AG04450 (cell line): Measurements from ENCODE around the gene STOML2. TPM values are rescaled to one million over a fixed set of nuclear protein-coding genes. Genes with fewer than 3 reads are reported as not detected.
A peak's percentile ranks its signal among the peaks of the same experiment; 100 is the strongest.

Source experiments
- CTCF ChIA-PET: fragments of 300-600, 350-600 bp; formaldehyde crosslinking; extraction: SDS; loops from one replicate; lab custom pipeline; 2022; ENCODE audit warnings: antibody characterized with exemption, inconsistent platforms; lab: Charles Lee
- POLR2A ChIA-PET: fragments of 350-600 bp; formaldehyde crosslinking; extraction: SDS; loops from one replicate; lab custom pipeline; 2021; ENCODE audit warnings: antibody characterized with exemption, inconsistent platforms; lab: Yijun Ruan, JAX
- DNase-seq: peaks from one replicate; pipeline ENCODE4 v3.0.0-alpha.2; 2011; ENCODE audit warnings: low read depth, low spot score
- H3K27ac ChIP-seq: one replicate; pipeline ENCODE4 v1.5.1; 2012; ENCODE audit warnings: low read depth, low read length, control low read depth
- H3K27me3 ChIP-seq: one replicate; pipeline ENCODE4 v1.6.0; 2012; ENCODE audit warnings: low read length; ENCODE audit not compliant: control insufficient read depth, insufficient read depth
- H3K4me3 ChIP-seq: 2 replicates; pipeline ENCODE4 v1.5.1; 2011; ENCODE audit warnings: mild to moderate bottlenecking, low read depth, low read length, control low read depth
- H3K9me3 ChIP-seq: 2 replicates; pipeline ENCODE4 v1.5.1; 2012; ENCODE audit warnings: low read length; ENCODE audit not compliant: control insufficient read depth, insufficient read depth
- polyA plus RNA-seq: library from polyadenylated mRNA; depleted of rRNA; stranded (reverse); fragments of >200 nt; gene quantifications from 2 replicates; pipeline ENCODE4 v1.2.3, GENCODE V29; 2011
- TF ChIP-seq, protein P1 (sequence below): IDR thresholded peaks from 2 replicates; pipeline ENCODE4 v1.5.1; 2011; ENCODE audit warnings: low read depth, low read length, control low read depth, inconsistent platforms

Gene STOML2
- polyA plus RNA-seq, 1 experiment = 125 TPM

DNA sequence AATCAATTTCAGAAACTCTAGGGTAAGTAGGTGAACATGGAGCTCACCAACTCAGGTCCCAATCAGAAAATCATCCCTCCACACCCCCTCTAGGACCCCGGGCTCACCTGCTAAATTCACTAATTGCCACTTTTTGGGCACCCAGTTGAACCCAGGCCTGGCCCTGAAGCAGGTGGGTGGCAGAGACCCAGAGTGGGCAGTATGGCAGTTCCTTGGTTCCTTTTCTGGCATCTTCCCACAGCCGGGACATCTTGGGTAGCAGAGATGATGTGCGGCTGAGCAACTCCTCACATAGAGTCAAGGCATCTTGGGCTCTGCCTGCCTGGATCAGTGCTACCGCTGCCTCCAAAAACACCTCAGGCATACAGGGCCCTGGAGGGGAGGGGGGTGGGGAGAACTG, 27.6 kb downstream of the STOML2 start:
- POLR2A ChIA-PET = no interaction called here
- Histone ChIP-seq H3K27me3 (no peaks in the 10 kb centered on the region), H3K4me3 (no peak overlapping the region), H3K9me3 (no peaks in the 10 kb centered on the region), H3K27ac (no peak overlapping the region)
- no peak for DNase-seq
- CTCF ChIA-PET = no interaction called here
- TF ChIP-seq, protein P1, sequence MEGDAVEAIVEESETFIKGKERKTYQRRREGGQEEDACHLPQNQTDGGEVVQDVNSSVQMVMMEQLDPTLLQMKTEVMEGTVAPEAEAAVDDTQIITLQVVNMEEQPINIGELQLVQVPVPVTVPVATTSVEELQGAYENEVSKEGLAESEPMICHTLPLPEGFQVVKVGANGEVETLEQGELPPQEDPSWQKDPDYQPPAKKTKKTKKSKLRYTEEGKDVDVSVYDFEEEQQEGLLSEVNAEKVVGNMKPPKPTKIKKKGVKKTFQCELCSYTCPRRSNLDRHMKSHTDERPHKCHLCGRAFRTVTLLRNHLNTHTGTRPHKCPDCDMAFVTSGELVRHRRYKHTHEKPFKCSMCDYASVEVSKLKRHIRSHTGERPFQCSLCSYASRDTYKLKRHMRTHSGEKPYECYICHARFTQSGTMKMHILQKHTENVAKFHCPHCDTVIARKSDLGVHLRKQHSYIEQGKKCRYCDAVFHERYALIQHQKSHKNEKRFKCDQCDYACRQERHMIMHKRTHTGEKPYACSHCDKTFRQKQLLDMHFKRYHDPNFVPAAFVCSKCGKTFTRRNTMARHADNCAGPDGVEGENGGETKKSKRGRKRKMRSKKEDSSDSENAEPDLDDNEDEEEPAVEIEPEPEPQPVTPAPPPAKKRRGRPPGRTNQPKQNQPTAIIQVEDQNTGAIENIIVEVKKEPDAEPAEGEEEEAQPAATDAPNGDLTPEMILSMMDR = no peak

GRCh38 chr9:35074791-35075190, 28.1 kb downstream of the STOML2 start:
- ChIA-PET CTCF (no interaction called here), POLR2A (no interaction called here)
- H3K4me3 ChIP-seq = no peak overlapping the region
- TF ChIP-seq, protein P1 = no peak
- no peak overlapping the region for H3K27ac ChIP-seq
- no peaks in the 10 kb centered on the region for H3K27me3 ChIP-seq
- H3K9me3 ChIP-seq = no peaks in the 10 kb centered on the region
- DNase-seq = no peak

- no peak for DNase-seq
- ChIA-PET POLR2A (no interaction called here), CTCF (no interaction called here)
- TF ChIP-seq, protein P1 = no peak
- H3K27me3 ChIP-seq = no peaks in the 10 kb centered on the region
- no peak overlapping the region for H3K27ac ChIP-seq
- no peaks in the 10 kb centered on the region for H3K9me3 ChIP-seq
- H3K4me3 ChIP-seq = no peak overlapping the region
Measured at GRCh38 chr9:35074141-35074540, 28.8 kb downstream of the STOML2 start.

DNA sequence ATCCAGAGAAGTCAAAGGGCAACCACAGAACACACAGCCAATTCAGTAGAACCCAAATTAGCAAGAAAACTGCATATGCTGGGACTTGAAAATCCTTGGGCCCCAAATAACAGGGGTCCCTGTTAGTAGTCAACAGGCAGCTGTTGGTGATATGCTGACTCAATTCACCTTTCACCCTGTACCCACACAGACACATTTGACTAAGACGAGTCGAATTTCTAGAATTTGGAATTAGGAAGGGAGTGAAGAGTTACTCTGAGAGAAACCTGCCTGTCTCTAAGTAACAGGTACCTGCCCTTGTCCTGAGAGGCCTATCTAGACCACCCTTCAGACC, 29.7 kb downstream of the STOML2 start:
- ChIA-PET CTCF (interaction anchor here (2.3 kb wide), 1 partner anchor 8 kb away, joined by 6 read pairs; no protein-coding TSS in a partner anchor), POLR2A (interaction anchor here (2.6 kb wide), 1 partner anchor 38 kb away, joined by 18 read pairs; no protein-coding TSS in a partner anchor)
- Histone ChIP-seq H3K27me3 (no peaks in the 10 kb centered on the region), H3K9me3 (no peaks in the 10 kb centered on the region), H3K27ac (peak overlapping the region; percentile 82), H3K4me3 (no peak overlapping the region)
- TF ChIP-seq, protein P1 = no peak
- no peak for DNase-seq

GRCh38 chr9:35072461-35073278, 30.3 kb downstream of the STOML2 start, which contains the start of gene VCP:
Gene VCP (minus strand): TSS chr9:35072625. CDS start chr9:35072353, 272 bp downstream.
- H3K9me3 ChIP-seq = no peaks in the 10 kb centered on the region
- CTCF ChIA-PET = interaction anchor here (0.7 to 2.6 kb wide), 8 partner anchors 9 to 173 kb away, joined by 3 to 27 read pairs (median 5); partner anchors contain the start of genes ATOSB and PIGO
- peak within 1 kb of the TSS; percentile 100 for H3K27ac ChIP-seq
- no peaks in the 10 kb centered on the region for H3K27me3 ChIP-seq
- POLR2A ChIA-PET = interaction anchor here (0.6 to 2.6 kb wide), 21 partner anchors 8 to 278 kb away, joined by 3 to 18 read pairs (median 6); partner anchors contain the start of genes ATOSB, DNAJB5, STOML2 and UNC13B
- TF ChIP-seq, protein P1 = no peak
- DNase-seq = peak; percentile 98
- H3K4me3 ChIP-seq = peak within 1 kb of the TSS; percentile 90
